HuH-7.5 (cell line): ENCODE results near the gene RHBG.

ENCODE experiments used
- DNase-seq: peaks from one replicate; pipeline ENCODE4 v3.0.0; 2011; ENCODE audit warnings: low spot score

The RHBG gene

GRCh38 chr1:156407760-156408159, 38.7 kb downstream of the RHBG start:
- DNase-seq: no peak

GRCh38 chr1:156409439-156409838, 40.4 kb downstream of the RHBG start:
- DNase-seq: no peak

- no peak for DNase-seq
Measured at GRCh38 chr1:156410238-156410637, 41.2 kb downstream of the RHBG start.

- DNase-seq: no peak
Measured at GRCh38 chr1:156410740-156411139, 41.7 kb downstream of the RHBG start.

GRCh38 chr1:156412653-156413321, 43.8 kb downstream of the RHBG start:
- DNase-seq: no peak

DNA sequence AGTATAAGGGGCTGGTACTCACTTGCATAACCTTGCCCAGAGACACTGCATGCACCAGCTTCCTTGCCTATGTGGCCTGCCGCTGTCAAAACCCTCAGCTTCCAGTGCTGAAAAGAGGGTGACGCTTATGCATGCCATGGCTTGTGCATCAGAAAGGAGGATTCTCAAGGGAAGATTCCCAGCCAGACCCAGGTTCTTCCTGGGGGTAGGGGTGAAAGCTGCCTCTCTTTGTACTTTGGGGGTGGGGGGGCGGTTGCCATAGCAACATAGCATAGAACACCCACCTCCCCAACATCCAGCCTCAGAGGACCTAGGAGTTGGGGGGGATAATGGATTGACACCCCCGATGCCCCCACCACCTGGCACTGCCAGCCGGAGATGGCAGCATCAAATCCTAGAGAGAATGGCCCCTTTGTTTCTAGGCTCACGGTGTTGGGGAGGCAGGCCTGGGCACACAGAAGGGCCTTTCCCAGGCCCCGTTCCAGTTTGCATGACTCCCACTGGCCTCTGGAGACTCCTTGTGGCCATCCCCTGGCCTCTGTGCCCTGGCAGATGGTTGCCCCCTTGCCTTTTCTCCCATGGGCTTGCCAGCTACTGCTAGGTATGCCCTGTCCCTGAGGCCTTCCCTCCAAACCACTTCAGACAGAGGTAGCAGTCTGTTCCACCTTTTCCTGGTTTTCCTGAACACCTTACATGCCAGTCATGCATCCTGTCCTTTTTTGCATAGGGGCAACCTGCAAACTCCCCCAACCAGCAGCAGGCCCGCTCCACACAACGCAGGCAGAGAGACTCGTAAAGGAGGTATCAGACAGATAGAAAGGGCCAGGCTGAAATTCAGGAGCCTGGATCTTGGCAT, 44.6 kb downstream of the RHBG start:
- DNase-seq: no peak

DNA sequence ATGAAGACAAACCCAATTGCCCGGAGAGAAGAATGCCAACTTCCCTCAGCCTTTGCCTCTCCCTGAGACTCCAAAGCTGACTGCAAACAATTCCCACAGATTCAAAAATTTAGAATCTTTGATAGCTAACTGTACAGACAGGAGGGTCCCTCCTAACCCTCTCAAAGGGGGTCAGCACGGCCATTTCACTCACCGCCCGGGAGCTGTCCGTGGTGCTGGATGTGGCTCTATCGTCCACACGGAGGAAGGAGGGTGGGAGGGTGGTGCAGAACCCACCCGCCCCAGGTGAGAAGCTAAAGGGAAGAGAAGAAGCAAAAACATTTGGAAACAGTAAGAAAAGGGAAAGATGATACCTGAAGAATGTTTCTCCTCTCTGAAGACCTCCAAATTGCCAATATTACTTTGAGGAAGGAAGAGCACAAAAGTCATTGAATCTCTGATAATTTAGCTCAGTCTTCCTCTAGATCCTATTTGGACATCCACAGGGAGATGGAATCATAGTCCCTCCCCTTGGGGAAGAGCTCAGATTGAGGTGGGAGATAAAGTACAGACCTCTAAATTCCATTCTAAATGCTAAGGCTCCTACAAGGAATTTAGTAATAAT, 45.6 kb downstream of the RHBG start:
- peak; percentile 68 for DNase-seq

DNA sequence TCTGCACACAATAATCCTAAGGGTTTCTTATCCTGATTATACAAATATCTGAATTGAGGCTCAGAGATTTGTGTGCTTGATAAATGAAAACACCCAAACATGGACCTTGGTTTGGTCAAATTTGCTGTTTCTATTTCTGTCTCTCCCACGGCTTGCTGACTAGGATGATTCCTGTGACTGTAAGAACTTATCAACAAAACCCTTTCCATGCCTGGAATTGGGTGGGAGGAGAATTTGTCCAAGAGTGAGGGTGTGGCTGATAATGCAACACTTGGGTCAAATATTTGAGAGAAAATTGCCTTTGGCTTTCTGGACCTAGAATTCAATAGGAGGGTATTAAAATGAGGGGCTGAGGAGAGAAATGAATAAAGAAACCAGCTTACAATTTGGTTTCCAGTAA, 48.0 kb downstream of the RHBG start:
- peak; percentile 39 for DNase-seq

DNA sequence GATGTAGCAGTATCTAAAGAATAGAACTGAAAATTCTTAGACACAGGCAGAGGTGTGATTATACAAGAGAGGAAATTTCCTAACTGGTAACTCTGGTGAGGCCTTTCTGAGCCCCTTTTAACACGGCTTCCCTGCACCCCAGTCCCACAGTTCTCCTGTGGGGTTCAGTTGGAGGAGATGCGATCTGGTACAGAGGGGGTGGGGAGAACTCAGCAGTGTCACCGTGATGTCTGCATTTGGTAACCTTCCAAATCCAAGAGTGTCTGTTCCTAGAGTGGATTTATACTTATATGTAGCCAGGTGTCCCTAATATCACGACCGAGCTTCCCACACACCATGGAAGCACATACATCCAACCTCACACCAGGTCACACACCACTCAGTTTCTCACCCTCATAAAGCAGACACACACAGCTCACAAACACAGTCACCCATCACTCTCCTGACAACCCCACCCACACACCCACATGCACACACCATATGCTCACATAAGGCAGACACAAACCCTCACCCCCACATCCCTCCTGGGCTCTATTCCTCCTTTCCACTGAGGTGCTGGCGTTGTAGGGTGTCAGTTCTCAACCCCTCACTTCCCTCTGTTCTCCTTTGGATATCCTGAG, 48.5 kb downstream of the RHBG start:
- DNase-seq: no peak

DNA sequence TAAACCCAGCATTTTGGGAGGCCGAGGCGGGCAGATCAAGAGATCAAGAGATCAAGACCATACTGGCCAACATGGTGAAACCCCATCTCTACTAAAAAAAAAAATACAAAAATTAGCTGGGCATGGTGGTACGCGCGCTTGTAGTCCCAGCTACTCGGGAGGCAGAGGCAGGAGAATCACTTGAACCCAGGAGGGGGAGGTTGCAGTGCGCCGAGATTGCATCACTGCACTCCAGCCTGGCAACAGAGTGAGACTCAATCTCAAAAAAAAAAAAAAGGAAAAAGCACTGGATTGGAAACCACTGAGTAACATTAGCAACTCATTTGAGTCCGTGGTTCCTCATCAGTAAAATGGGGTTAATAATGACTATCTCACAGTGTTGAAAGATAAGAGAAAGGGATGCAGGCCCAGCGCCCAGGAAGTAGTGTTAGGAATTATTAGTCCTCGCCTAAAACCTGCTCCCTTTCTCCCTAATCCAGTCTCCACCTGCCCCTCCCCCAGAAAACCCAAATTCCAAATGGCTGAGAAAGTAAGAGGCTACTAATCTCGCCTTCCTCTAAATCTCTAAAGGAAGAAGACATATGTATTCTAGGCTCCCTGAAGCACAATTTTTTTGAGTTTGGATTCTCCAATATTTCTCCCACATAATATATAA, 49.5 kb downstream of the RHBG start:
- DNase-seq: no peak

GRCh38 chr1:156419854-156420204, 50.8 kb downstream of the RHBG start:
- DNase-seq: peak; percentile 63

DNA sequence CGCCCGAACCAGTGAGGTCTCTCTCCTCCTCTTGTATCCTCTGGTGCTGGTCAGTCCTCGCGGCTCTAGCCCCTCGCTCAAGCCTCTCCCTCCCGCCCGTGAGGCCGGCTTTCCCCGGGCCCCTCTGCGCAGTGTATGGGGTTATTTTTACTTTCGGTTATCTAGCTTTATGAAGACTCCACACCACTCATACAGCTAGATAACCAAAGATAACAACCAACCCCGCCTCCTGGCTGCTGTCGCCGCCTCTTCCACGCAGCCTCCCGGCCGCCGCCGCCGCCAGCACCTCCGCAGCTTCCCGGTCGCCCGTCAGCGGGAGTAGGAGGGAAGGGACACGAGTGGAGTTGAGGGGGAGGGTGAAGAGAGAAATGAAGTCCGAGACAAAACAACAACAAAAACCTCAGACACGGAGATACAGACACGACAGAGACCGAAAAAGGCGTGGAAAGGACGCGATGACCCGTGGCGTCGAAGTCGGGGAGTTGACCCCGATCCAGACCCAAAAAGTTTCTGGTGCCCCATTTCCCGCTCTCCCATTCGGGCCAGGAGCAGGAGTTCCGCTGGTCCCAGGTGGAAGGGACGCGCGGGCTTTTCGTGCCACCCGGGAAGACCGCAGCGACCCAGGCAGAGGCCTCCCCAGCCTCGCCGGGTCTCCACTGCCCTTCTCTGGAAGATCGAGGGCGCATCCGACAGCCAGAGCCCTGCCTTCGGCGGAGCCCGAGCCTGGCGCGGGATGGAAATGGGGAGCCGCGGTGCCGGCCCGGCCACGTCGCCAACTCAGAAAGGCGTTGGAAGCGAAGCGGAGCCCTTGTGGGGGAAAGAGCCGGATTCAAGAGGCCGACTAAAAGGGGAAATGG, 51.4 kb downstream of the RHBG start:
- DNase-seq: no peak

- peak; percentile 86 for DNase-seq
Measured at GRCh38 chr1:156421062-156421938, 52.3 kb downstream of the RHBG start.

DNA sequence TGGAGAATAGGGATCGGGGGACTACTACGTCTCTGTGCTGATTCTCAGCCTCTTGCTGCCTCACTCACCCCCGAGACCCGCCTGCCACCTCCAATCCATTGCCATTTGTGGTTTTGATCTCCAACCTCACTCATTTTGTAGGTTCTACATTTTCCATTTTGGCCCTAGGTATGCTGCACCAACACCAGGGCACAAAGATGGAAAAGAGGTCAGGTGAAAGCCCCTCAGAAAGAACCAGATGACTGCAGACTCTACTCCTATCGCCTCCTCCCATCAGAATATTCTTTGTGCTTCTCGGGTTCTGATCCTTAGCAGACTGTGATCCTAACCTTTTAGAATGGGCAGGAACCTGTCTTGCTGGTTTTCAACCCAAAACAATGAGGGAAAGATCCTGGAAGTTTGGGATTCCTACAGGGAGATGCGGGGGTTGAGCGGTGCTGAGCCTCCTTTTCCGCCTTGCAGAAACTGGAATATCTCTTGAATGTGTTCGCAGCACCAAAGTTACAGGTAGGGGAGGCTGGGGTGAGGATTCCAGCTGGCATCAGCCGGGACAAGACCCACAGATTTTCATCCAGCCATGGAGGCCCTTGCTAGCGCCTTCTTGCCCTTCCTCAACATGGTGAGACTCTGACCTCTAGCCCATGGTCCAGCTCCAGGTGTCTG, 53.1 kb downstream of the RHBG start:
- DNase-seq: no peak

GRCh38 chr1:156422602-156423091, 53.6 kb downstream of the RHBG start:
- DNase-seq: no peak

DNA sequence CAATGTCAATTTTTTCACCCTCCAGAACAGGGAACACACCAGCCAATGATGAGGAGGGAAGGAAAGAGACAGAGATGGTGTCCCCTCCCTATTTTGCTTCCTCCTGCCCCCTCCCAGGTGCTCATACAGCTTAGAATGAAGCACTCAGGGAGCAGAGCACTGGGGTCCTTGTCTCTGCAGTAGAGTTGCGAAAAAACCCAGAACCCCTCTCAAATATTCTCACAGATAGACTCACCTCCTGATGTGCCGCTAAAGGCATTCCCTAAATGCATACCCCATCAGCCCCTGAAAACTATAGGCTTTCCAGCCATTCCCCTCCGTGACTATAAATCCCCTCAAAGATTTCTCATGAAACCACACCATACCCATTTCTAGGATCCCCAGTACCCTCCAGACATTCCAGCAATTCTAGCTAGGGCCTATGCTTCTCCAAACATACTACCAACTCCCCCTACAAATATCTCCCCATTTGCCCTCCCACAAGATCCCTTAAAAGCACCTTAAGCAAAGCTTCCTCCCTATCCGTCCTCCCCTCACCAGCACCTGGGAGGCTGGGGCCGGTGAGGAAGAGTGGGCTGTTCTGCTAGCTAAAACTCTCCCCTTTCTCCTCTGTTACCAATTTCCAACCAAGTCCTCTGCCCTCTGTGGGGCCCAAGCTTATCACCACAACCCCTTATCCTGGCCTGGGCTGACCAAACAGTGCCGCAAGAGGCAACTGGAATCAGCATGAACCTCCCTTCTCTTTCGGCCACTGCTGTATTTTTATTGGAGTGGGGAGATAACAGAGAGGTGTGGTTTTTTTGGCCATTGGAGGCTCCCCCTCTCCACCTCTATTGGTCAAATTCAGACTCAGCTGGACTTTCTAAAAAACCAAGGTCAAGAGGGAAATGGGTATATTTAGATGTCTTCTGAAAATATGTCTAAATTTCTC, 54.7 kb downstream of the RHBG start:
- no peak for DNase-seq

DNA sequence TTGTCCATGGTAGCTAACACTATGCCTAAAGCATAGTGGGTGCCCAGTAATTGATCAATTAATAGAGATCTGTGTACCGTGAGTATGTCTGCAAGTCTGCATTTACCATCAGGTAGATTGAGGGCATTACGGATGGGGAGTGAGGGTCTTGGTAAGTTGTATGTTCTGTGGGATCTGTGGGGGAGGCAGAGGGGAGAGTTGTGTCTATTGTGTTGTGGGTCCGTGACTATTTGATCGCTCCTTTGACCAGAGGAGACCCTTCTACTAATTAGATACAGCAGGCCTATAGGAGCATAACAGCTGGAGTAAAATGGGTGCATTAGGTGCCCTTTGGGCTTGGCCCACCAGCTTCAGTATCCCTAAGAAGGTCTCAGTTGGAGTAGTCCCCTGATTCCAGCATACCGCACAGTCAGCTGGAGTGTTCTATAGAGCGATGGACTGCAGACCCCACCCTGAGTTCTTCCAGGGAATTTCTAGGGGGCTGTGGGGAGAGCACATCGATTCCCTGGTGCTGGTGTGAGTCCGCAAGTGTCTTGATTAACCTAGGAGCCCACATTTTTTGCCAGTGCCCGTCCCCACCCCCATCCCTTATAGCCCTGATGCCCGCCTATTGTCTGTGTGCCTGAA, 55.9 kb downstream of the RHBG start:
- DNase-seq: no peak

- no peak for DNase-seq
Measured at GRCh38 chr1:156425943-156426342, 56.9 kb downstream of the RHBG start.
